Upper lobe of right lung (tissue), 1 donor: ENCODE results near the gene RAPGEF3. TPM values are rescaled to one million over a fixed set of nuclear protein-coding genes. Genes with fewer than 3 reads are reported as not detected.

Experiments
- ATAC-seq: fragments of 200-7000 bp; cut with Tn5 transposase; one replicate; pipeline ENCODE4 v1.9.1; 2020; ENCODE audit warnings: mild to moderate bottlenecking, moderate library complexity
- DNase-seq: peaks from one replicate; pipeline ENCODE4 v3.0.0-alpha.2; 2020
- H3K27ac ChIP-seq: fragments of 200-600 bp; one replicate; pipeline ENCODE4 v1.8.0; 2022
- H3K27me3 ChIP-seq: fragments of 200-600 bp; one replicate; pipeline ENCODE4 v1.8.0; 2022; ENCODE audit warnings: mild to moderate bottlenecking
- H3K36me3 ChIP-seq: fragments of 200-600 bp; one replicate; pipeline ENCODE4 v1.8.0; 2022
- H3K4me1 ChIP-seq: fragments of 200-600 bp; one replicate; pipeline ENCODE4 v1.8.0; 2022
- H3K4me3 ChIP-seq: fragments of 200-600 bp; one replicate; pipeline ENCODE4 v1.8.0; 2022; ENCODE audit warnings: mild to moderate bottlenecking
- H3K9me3 ChIP-seq: fragments of 200-600 bp; one replicate; pipeline ENCODE4 v1.8.0; 2022
- CTCF ChIP-seq: fragments of 200-600 bp; IDR thresholded peaks from one replicate; pipeline ENCODE4 v1.8.0; 2022; ENCODE audit warnings: antibody characterized with exemption
- intact Hi-C: fragments of 100-400 bp; cut with DNase I; formaldehyde crosslinking; loops from one replicate; pipeline ENCODE4 v1.11.0; 2022
- total RNA-seq: library from RNA; stranded (reverse); fragmentation: NEBNext Ultra II Directional; extraction: Animal tissue kit (Norgen Biotek cat#: 25700); gene quantifications from one replicate; pipeline ENCODE4 v1.2.1, GENCODE V29; 2021
- donor health status: DM: no; HTN: yes; CAD: no; lungs with severe emphysema.

The RAPGEF3 gene
- total RNA-seq, 1 donor from 2014 or later = 69.6 TPM

GRCh38 chr12:47773062-47773857 is 14.6 kb upstream of the RAPGEF3 start, which contains the start of gene SLC48A1:
SLC48A1 (plus strand) TSS chr12:47773238; CDS start chr12:47773305, 67 bp downstream.
- H3K36me3 ChIP-seq = no peaks in the 10 kb centered on the region
- TF ChIP-seq CTCF = no peak
- peaks cover 56% of the 10 kb centered on the region for H3K4me1 ChIP-seq
- no peaks in the 10 kb centered on the region for H3K27me3 ChIP-seq
- peak within 1 kb of the TSS; percentile 81 for H3K27ac ChIP-seq
- ATAC-seq (peak; percentile 87), DNase-seq (peak; percentile 90)
- no peaks in the 10 kb centered on the region for H3K9me3 ChIP-seq
- H3K4me3 ChIP-seq = peak within 1 kb of the TSS; percentile 93
- intact Hi-C loops = no loop called here

- Histone ChIP-seq H3K36me3 (no peaks in the 10 kb centered on the region), H3K4me1 (peaks cover 51% of the 10 kb centered on the region), H3K27ac (peak overlapping the region; percentile 80), H3K9me3 (no peaks in the 10 kb centered on the region), H3K27me3 (no peaks in the 10 kb centered on the region), H3K4me3 (peak overlapping the region; percentile 93)
- intact Hi-C loops = no loop called here
- TF ChIP-seq CTCF = no peak
- no peak for ATAC-seq
- DNase-seq = no peak
Measured at GRCh38 chr12:47772738-47773061, 14.0 kb upstream of the RAPGEF3 start.

GRCh38 chr12:47772094-47772660 is 13.5 kb upstream of the RAPGEF3 start:
- ATAC-seq = no peak
- TF ChIP-seq CTCF = no peak
- H3K4me1 ChIP-seq = peaks cover 45% of the 10 kb centered on the region
- DNase-seq = no peak
- H3K27me3 ChIP-seq = no peaks in the 10 kb centered on the region
- peak overlapping the region; percentile 80 for H3K27ac ChIP-seq
- peak overlapping the region; percentile 93 for H3K4me3 ChIP-seq
- H3K36me3 ChIP-seq = no peaks in the 10 kb centered on the region
- H3K9me3 ChIP-seq = no peaks in the 10 kb centered on the region
- intact Hi-C loops = no loop called here

GRCh38 chr12:47771304-47771703 is 12.6 kb upstream of the RAPGEF3 start:
- DNase-seq (no peak), ATAC-seq (no peak)
- no peak overlapping the region for H3K27ac ChIP-seq
- TF ChIP-seq CTCF = no peak
- H3K27me3 ChIP-seq = no peaks in the 10 kb centered on the region
- no peak overlapping the region for H3K4me3 ChIP-seq
- intact Hi-C loops = no loop called here
- no peaks in the 10 kb centered on the region for H3K36me3 ChIP-seq
- H3K9me3 ChIP-seq = no peaks in the 10 kb centered on the region
- H3K4me1 ChIP-seq = peaks cover 37% of the 10 kb centered on the region

GRCh38 chr12:47770086-47770726 is 11.5 kb upstream of the RAPGEF3 start:
- intact Hi-C loops = no loop called here
- Histone ChIP-seq H3K9me3 (no peaks in the 10 kb centered on the region), H3K36me3 (no peaks in the 10 kb centered on the region), H3K27ac (peak overlapping the region; percentile 70), H3K4me1 (peaks cover 27% of the 10 kb centered on the region), H3K4me3 (no peak overlapping the region), H3K27me3 (no peaks in the 10 kb centered on the region)
- ATAC-seq (peak; percentile 47), DNase-seq (no peak)
- no peak for TF ChIP-seq CTCF
